ACC112 (cell line): ENCODE results near the gene KCNMA1.
A peak's percentile ranks its signal among the peaks of the same experiment; 100 is the strongest.
"Not testable (repeated sequence)": the region's sequence is repeated elsewhere in the genome, so short reads cannot be mapped to it uniquely, and the experiment has no call there.

Experiments used
- H2AFZ ChIP-seq: fragments of 200-600 bp; sonication (generic); one replicate; pipeline ENCODE4 v1.6.0; 2017; ENCODE audit warnings: antibody characterized with exemption, low read length; ENCODE audit not compliant: unreplicated experiment
- H3K27ac ChIP-seq: fragments of 200-600 bp; sonication (generic); 2 replicates; pipeline ENCODE4 v1.5.1; 2014; ENCODE audit warnings: low read depth, mild to moderate bottlenecking, antibody characterized with exemption, low read length, moderate library complexity
- H3K27me3 ChIP-seq: fragments of 200-600 bp; sonication (generic); 2 replicates; pipeline ENCODE4 v1.6.1; 2014; ENCODE audit warnings: mild to moderate bottlenecking, antibody characterized with exemption, low read length, moderate library complexity, mixed read lengths; ENCODE audit not compliant: insufficient read depth
- H3K36me3 ChIP-seq: fragments of 200-600 bp; sonication (generic); 2 replicates; pipeline ENCODE4 v1.6.1; 2016; ENCODE audit warnings: mild to moderate bottlenecking, antibody characterized with exemption, low read length, moderate library complexity, mixed read lengths; ENCODE audit not compliant: insufficient read depth
- H3K4me1 ChIP-seq: fragments of 200-600 bp; sonication (generic); one replicate; pipeline ENCODE4 v1.6.1; 2016; ENCODE audit warnings: low read length, mixed read lengths; ENCODE audit not compliant: insufficient read depth, unreplicated experiment, control insufficient read depth
- H3K4me3 ChIP-seq: fragments of 200-600 bp; sonication (generic); 2 replicates; pipeline ENCODE4 v1.5.1; 2014; ENCODE audit warnings: mild to moderate bottlenecking, low read depth, low read length
- H3K79me2 ChIP-seq: fragments of 200-600 bp; sonication (generic); one replicate; pipeline ENCODE4 v1.6.0; 2016; ENCODE audit warnings: low read length; ENCODE audit not compliant: control insufficient read depth, unreplicated experiment, insufficient read depth

The KCNMA1 gene

DNA sequence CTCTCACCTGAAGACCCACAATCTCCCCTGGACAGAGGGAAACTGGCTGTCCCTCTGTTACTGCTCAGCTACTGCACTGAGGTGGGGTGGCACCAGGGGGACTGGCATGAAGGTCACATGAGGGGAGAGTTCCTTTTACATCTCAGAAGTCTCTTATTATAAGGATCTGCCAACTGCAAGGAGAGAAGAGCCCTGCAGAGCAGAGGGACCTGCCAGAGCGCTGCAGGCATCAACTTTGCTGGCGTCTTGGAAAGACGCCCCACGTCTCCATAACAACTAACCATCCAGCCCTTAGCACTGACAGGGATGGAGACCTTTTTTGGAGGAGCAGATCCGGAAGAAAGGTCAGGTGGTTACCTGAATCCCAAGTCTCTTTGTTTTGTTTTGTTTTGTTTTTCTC, 218.6 kb downstream of the KCNMA1 start:
- Histone ChIP-seq H3K4me3 (no peak overlapping the region), H3K4me1 (peaks cover 35% of the 10 kb centered on the region), H3K27me3 (no peaks in the 10 kb centered on the region), H3K36me3 (no peaks in the 10 kb centered on the region), H2AFZ (no peak overlapping the region), H3K27ac (no peak overlapping the region), H3K79me2 (no peaks in the 10 kb centered on the region)

DNA sequence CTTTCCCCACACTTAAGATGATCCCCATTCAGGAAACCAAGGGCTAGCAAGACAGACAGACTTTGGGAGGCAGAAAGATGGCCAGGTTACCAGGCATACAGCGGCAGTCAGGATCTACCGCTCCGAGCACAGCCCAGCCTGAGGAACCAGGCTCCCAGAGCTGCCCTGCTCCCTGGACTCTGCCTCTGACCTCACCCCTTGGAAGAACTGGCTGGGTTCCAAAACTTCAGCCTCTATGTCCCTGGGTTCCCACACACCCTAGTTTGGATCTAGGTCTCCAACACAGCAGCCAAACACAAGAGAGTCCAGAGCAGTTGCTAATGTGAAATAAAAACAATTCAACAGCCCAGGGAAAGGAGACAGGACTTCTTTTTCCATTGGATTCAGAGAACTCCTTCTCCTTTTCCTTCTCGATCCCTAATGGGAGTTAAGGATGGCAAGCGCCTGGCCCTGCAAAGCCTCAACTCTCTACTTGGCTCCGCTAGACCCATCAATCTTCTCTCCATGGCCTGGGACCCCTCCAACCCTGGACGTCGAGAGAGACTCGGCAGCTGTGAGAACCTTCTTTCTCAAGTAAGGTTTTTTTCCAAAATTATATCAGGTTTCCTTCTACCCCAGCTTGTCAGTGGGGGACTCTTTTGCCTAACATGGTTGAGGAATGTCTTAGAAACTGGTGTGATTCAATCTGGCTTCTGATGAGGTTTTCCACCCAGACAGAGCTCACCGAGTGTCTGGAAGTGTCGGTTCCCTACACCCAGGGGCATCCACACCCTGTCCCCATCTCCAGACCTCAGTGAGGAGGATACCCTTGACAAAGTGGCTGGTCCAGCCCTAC, 219.6 kb downstream of the KCNMA1 start:
- no peaks in the 10 kb centered on the region for H3K27me3 ChIP-seq
- H3K4me1 ChIP-seq, result peaks cover 35% of the 10 kb centered on the region
- no peaks in the 10 kb centered on the region for H3K79me2 ChIP-seq
- no peak overlapping the region for H2AFZ ChIP-seq
- H3K27ac ChIP-seq, result peak overlapping the region; percentile 95; the same call in 1 of the 2 replicates
- H3K4me3 ChIP-seq, result no peak overlapping the region
- no peaks in the 10 kb centered on the region for H3K36me3 ChIP-seq

DNA sequence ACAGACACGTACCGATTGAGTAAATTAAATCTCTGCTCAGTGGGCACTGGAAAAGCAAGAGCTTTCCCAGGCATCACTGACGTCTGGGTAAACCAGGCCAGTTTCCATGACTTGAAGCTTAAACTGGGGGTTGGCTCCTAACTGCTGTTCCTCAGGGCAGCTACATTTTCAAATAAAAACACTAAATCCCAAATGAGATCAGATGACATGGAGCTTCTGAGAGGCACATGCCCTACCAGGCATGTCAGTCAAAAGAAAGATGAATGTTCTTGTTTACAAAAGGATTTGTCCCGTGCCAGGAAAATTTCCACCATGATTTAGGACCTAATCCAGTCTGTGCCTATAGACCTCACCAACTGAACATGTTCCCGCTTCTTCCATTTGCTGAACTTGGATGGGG, 220.2 kb downstream of the KCNMA1 start:
- Histone ChIP-seq H3K4me1 (peaks cover 37% of the 10 kb centered on the region), H3K27ac (peak overlapping the region; percentile 95)

DNA sequence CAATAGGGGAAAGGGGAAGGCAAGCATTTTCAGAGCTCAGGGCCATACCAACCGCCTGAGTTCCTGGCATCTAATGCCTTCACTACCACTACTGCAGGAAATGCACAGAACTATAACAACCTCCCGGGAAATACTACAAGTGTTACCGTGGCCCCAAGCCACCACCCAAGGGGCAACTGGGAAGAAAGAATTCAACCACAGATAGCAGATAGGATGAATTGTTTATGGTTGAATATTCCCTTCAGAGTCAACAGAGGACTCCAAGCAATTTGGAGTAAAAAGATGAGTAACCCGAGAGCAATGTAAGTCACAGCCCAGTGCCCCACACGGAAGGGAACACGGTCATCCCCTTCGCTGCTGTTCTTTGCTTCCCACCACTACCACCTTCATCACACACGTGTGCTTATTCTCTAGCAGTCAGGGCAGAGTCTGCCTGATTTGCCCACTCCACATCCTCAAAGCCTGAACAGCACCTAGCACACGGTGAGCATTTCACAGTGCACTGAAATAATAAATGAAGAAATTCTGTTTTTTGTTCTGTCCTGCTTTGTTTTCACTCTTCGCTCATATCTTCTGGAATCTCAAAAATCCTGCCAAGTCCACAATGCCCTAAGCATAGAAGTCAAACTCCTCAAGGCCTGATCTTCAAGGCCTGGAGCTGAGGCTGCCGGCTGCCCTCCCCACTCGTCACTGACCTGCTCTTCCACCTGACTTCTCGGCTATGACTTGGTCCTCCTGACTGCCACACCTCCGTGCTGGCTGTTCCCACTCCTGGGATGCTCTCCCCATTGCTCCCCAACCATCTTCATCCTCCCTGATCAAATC, 221.1 kb downstream of the KCNMA1 start:
- Histone ChIP-seq H3K27ac (peak overlapping the region; percentile 95), H3K36me3 (no peaks in the 10 kb centered on the region), H3K4me1 (peaks cover 43% of the 10 kb centered on the region), H2AFZ (peak overlapping the region; percentile 88), H3K27me3 (no peaks in the 10 kb centered on the region), H3K79me2 (no peaks in the 10 kb centered on the region), H3K4me3 (peak overlapping the region; percentile 55; the same call in 1 of the 2 replicates)

More for the DNA sequence above, 220.2 kb downstream of the KCNMA1 start:
- Histone ChIP-seq H2AFZ (no peak overlapping the region), H3K79me2 (no peaks in the 10 kb centered on the region), H3K27me3 (no peaks in the 10 kb centered on the region), H3K36me3 (no peaks in the 10 kb centered on the region), H3K4me3 (no peak overlapping the region)

DNA sequence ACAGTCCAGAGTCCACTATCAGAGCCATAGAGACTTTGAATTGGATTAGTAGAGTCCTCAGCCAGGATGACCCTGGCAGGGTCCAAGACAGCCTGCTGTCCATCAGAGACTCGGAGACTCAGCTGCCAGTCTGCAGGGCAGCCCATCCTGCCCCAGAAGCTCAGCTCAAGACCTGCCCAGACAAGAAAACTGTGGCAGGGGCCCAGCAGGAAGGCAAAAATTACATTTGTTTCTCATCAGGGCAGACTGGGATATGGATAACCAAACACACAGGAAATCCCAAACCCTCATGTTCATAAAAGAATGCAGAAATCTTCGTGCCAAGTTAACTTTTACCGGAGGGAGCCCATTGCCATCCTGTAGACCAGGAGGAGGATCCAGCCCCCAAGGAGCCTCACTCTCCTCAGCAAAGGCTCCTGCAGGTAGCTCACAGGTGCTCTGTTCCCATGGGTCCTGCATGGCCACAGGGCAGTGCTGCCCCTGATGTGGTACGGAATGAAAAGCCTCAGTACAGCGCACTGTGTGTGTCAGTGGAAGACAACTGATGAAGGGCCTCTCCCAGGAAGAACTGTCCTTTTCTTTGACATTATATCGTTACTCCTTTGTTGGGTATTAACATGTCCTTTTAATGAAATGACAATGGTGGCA, 222.2 kb downstream of the KCNMA1 start:
- H2AFZ ChIP-seq, result no peak overlapping the region
- no peaks in the 10 kb centered on the region for H3K36me3 ChIP-seq
- H3K27ac ChIP-seq, result peak overlapping the region; percentile 95
- H3K4me1 ChIP-seq, result peaks cover 43% of the 10 kb centered on the region
- H3K79me2 ChIP-seq, result no peaks in the 10 kb centered on the region
- H3K27me3 ChIP-seq, result no peaks in the 10 kb centered on the region
- H3K4me3 ChIP-seq, result no peak overlapping the region

DNA sequence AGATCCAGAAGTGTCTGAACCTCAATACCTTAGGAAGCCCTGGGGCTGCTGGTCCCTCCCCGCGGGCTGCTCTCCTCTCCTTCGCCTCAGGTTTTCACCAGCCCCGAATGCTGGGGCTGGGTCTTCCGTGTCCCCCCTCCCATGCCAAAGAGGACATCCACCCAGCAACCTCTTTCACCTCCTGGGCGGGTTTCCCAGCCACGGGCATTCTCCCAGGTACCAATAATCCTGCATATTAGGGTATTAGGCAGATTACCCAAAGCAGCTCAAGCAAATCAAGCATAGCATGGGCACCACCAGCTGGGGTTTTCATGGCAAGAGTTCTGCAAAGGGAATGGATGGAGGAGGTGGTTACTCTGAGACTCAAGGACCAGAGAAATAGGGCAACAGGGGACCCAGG, 224.4 kb downstream of the KCNMA1 start:
- Histone ChIP-seq H2AFZ (no peak overlapping the region), H3K4me3 (no peak overlapping the region), H3K27me3 (no peaks in the 10 kb centered on the region), H3K4me1 (peaks cover 42% of the 10 kb centered on the region), H3K79me2 (no peaks in the 10 kb centered on the region), H3K36me3 (no peaks in the 10 kb centered on the region), H3K27ac (no peak overlapping the region)

DNA sequence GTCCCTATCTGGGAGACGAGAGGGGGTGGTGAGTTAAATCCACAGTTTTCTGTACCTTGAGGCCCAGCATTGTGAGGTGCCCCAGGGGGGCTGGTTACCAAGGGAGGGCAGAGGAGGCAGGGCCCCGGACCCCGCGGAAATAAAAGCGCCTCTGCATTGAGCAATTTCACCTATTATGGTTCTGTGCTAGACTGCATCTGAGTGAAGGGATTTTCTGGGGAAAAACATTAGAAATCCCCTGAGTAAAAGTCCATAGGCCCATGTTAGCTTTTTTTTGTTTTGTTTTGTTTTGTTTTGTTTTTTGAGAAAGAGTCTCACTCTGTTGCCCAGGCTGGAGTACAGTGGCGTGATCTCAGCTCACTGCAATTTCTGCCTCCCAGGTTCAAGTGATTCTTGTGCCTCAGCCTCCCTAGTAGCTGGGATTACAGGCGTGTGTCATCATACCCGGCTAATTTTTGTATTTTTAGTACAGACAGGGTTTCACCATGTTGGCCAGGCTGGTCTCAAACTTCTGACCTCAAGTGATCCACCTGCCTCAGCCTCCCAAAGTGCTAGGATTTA, 225.0 kb downstream of the KCNMA1 start:
- not testable (repeated sequence) for H3K36me3 ChIP-seq, H3K79me2 ChIP-seq, H2AFZ ChIP-seq, H3K27me3 ChIP-seq, H3K4me3 ChIP-seq
- H3K27ac ChIP-seq, result peak overlapping the region; percentile 24; the same call in 1 of the 2 replicates
- peaks cover 36% of the 10 kb centered on the region for H3K4me1 ChIP-seq

DNA sequence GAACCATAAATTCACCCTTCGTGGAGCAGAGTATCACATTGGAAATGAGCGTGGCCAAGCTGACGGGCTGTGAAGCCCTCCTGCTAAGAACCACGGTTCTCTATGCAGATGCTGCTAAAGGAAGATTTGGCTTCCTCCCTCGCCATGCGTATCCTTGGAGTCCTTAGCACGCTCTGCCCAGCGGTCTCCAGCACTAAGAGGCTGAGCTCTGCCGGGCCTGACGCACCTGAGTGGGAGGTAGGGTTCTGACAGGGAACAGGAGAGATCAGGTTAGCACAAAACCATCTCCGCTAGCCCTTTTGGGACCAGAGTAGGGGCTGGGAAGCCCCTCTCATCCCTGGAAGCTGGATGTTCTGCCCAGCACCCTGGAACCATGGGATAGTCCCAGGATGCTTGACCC, 225.8 kb downstream of the KCNMA1 start:
- Histone ChIP-seq H3K4me1 (peaks cover 28% of the 10 kb centered on the region), H3K4me3 (no peak overlapping the region), H3K27ac (no peak overlapping the region), H3K27me3 (no peaks in the 10 kb centered on the region), H3K36me3 (no peaks in the 10 kb centered on the region), H3K79me2 (no peaks in the 10 kb centered on the region), H2AFZ (no peak overlapping the region)

DNA sequence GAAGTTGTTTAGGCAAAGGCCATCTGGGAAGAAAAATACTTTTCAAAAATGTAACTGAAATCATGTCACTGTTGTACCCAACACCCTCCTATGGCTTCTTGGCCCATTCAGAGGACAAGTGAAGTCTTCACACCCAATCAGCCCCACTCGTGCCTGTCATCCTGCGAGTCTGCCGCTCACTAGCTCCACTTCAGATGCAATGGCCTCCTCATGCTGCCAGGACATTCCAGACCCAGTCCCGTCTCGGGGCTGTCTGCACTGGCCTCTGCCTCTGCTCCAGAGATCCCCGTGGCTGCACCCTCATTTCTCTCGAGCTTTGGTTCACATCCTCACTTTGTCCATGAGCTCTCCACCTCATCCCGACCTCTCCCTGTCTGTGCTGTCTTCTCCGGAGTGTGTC, 227.1 kb downstream of the KCNMA1 start:
- H3K36me3 ChIP-seq, result no peaks in the 10 kb centered on the region
- no peaks in the 10 kb centered on the region for H3K27me3 ChIP-seq
- no peak overlapping the region for H2AFZ ChIP-seq
- H3K79me2 ChIP-seq, result no peaks in the 10 kb centered on the region
- no peak overlapping the region for H3K4me3 ChIP-seq
- peaks cover 28% of the 10 kb centered on the region for H3K4me1 ChIP-seq
- no peak overlapping the region for H3K27ac ChIP-seq

DNA sequence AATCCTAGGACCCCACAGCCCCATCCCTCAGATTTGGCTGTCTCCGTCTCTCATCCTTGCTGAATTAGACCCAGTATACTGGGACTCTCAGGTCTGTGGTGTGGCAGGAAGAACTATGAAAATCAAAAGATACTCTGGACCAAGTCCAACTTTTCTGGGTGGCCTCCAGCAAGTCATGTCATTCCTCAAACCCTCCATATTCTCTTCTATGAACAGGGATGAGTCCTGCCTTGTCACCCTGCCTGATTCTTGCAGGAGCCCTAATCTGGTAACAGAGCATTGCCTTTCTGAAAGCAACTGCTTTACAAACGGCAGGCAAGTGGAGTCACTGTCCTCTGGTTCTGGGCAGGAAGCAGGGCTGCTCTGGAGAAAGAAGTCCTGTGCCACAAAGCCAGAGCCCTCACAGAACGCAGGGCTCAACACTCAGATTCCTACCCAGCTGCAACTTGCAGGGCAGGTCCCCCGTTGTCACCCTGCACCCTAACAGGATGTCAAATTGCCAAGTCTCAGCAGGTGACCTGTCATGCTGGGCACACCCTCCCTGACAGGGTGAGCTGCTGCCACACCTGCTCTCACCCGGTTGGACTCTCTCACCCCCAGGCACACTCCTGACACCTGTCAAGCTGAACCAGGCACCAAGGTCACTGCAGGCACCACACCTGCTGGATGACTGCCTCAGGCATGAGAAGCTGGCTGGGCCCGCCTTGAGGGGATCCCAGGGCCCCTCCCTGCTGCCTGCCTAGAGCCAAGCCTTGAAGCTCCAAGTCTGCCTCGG, 227.7 kb downstream of the KCNMA1 start:
- Histone ChIP-seq H3K27ac (no peak overlapping the region), H3K4me3 (no peak overlapping the region), H3K4me1 (peaks cover 28% of the 10 kb centered on the region), H3K27me3 (no peaks in the 10 kb centered on the region), H3K36me3 (no peaks in the 10 kb centered on the region), H2AFZ (no peak overlapping the region), H3K79me2 (no peaks in the 10 kb centered on the region)
